T-cell (primary cell): ENCODE results near the gene GEMIN2. TPM values are rescaled to one million over a fixed set of nuclear protein-coding genes. Genes with fewer than 3 reads are reported as not detected.
A peak's percentile ranks its signal among the peaks of the same experiment; 100 is the strongest.
"Not testable (repeated sequence)": the region's sequence is repeated elsewhere in the genome, so short reads cannot be mapped to it uniquely, and the experiment has no call there.

Experiments used
- ATAC-seq, 4 experiments: fragments of 200-7000 bp in 3 of 4; fragments of 150-1000 bp in 1 of 4; cut with Tn5 transposase; replicated peaks in 1 of 4; 1 replicate in 3 of 4; 2 replicates in 1 of 4; pipeline ENCODE4 v1.10.0; 2021; ENCODE audit warnings: moderate library complexity in 3 of 4, mild to moderate bottlenecking in 2 of 4, moderate number of reproducible peaks in 1 of 4
- CTCF ChIA-PET, 2 donors: fragments of 300-600 bp; sonication (Branson Sonifier 250); formaldehyde crosslinking; loops; one replicate each; lab custom pipeline; 2022; ENCODE audit warnings: antibody characterized with exemption in 2 of 2; lab: Charles Lee
- POLR2A ChIA-PET, 2 donors: fragments of 300-600 bp; sonication (Branson Sonifier 250); formaldehyde crosslinking; loops; one replicate each; lab custom pipeline; 2022; ENCODE audit warnings: antibody characterized with exemption in 2 of 2; lab: Charles Lee
- DNase-seq, 35 experiments: peaks; one replicate each; pipeline versions ENCODE4 v3.0.0 to v3.0.0-alpha.2; 2013 to 2023
- H3K27ac ChIP-seq: one replicate; pipeline ENCODE4 v1.5.1; 2013; ENCODE audit warnings: low read length
- H3K27me3 ChIP-seq, 2 experiments: replicated peaks in 1 of 2; 1 replicate in 1 of 2; 2 replicates in 1 of 2; pipeline versions ENCODE4 v1.6.1 to v1.7.0; 2013; ENCODE audit warnings: low read length in 1 of 2, mixed read lengths in 1 of 2; ENCODE audit not compliant: control insufficient read depth in 2 of 2, insufficient read depth in 2 of 2; ENCODE audit errors: extremely low read depth in 1 of 2
- H3K36me3 ChIP-seq, 2 donors: 1 replicate in 1 of 2; 2 replicates in 1 of 2; pipeline versions ENCODE4 v1.6.1 to v1.7.0; 2013; ENCODE audit warnings: low read length in 1 of 2; ENCODE audit not compliant: control insufficient read depth in 2 of 2, insufficient read depth in 1 of 2; ENCODE audit errors: extremely low read depth in 1 of 2
- H3K4me1 ChIP-seq, 2 experiments: 1 replicate in 1 of 2; 2 replicates in 1 of 2; pipeline versions ENCODE4 v1.6.1 to v1.7.0; 2013; ENCODE audit warnings: low read length in 2 of 2, mixed read lengths in 1 of 2; ENCODE audit not compliant: insufficient read depth in 2 of 2, control insufficient read depth in 1 of 2; ENCODE audit errors: extremely low read depth in 1 of 2
- H3K4me3 ChIP-seq, 2 donors: 1 replicate in 1 of 2; 2 replicates in 1 of 2; pipeline versions ENCODE4 v1.5.1 to v1.7.0; 2013; ENCODE audit warnings: mild to moderate bottlenecking in 2 of 2, low read length in 1 of 2, moderate library complexity in 1 of 2; ENCODE audit not compliant: control insufficient read depth in 1 of 2; ENCODE audit errors: extremely low read depth in 1 of 2
- H3K9me3 ChIP-seq: 2 replicates; pipeline ENCODE4 v1.7.0; 2013
- H3K27ac Mint-ChIP-seq, 2 donors: one replicate each; pipeline ENCODE4 v1.8.0; 2020 to 2021; ENCODE audit warnings: mild to moderate bottlenecking in 2 of 2, mixed read lengths in 2 of 2
- H3K27me3 Mint-ChIP-seq, 2 donors: one replicate each; pipeline ENCODE4 v1.8.0; 2021 to 2022; ENCODE audit warnings: mixed read lengths in 2 of 2
- H3K36me3 Mint-ChIP-seq: one replicate; pipeline ENCODE4 v1.8.0; 2021; ENCODE audit warnings: mixed read lengths
- H3K4me1 Mint-ChIP-seq, 3 donors: one replicate each; pipeline ENCODE4 v1.8.0; 2020 to 2022; ENCODE audit warnings: mixed read lengths in 3 of 3, mild to moderate bottlenecking in 1 of 3
- H3K4me3 Mint-ChIP-seq, 3 donors: one replicate each; pipeline ENCODE4 v1.8.0; 2020 to 2022; ENCODE audit warnings: mild to moderate bottlenecking in 3 of 3, mixed read lengths in 3 of 3, moderate library complexity in 3 of 3
- H3K9me3 Mint-ChIP-seq, 3 donors: one replicate each; pipeline ENCODE4 v1.8.0; 2020 to 2022; ENCODE audit warnings: mixed read lengths in 3 of 3
- WGBS: methylation state at CpG from one replicate; pipeline ENCODE4 v1.1.5; 2013; ENCODE audit warnings: missing lambda C conversion rate; ENCODE audit not compliant: insufficient coverage; 5-methylcytosine and 5-hydroxymethylcytosine counted together
- total RNA-seq, 35 experiments: library from RNA in 6 of 35; stranded (reverse) in 6 of 35; fragments of 120-200 nt in 1 of 35; gene quantifications; one replicate each; pipeline versions ENCODE4 v1.2.1 to v1.2.4 and lab custom pipeline; 2013 to 2026

GEMIN2 gene
- total RNA-seq (10 to 100 TPM; 12.4 to 17.1 (median 13.9) TPM), total RNA-seq (lab: John Stamatoyannopoulos, UW) (6.5 to 17.8 (median 9.8) reads per million in 29 experiments)
- 22.0 TPM for total RNA-seq (2013)

DNA sequence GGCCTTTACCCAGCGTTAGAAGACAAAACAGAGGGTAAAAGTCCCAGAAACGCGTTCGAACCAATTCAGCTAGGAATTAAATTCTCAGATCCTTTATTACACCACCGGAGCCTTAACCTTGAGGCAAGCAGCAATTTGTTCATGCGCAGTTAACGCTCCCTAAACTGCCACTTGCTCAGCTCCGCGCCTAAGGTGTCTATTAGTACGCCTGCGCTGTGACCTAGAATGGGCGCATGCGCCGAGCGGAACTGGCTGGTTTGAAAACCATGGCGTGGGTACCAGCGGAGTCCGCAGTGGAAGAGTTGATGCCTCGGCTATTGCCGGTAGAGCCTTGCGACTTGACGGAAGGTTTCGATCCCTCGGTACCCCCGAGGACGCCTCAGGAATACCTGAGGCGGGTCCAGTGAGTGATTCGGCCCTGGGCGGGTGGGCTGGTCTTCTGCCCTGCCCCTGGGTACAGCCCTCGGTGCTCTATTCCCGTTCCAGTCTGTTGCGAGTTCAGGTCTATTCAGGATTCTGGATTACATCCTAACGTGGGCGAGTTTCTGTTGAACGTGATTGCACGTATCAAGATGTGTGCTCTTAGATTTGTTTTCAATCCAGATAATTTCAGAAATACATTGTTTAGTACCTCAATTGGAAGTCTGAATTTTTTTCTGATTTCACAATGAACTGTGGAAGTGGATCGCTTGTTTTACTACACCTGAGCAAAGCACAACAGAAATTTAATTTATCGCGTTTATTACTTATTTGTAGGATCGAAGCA, at the start of gene GEMIN2:
TSS of gene GEMIN2 (plus strand) at position 251 of the 766 bp plus-strand sequence. CDS start at position 267, 16 bp downstream.
- H3K27ac Mint-ChIP-seq: peak within 1 kb of the TSS; percentile 93 to 96
- peaks cover 10 to 13% of the 10 kb centered on the region in 2 experiments for H3K4me1 ChIP-seq
- H3K4me1 Mint-ChIP-seq: peaks cover 22 to 32% (median 27%) of the 10 kb centered on the region in 3 donors
- DNase-seq: peak; percentile 87 to 98 (median 92)
- H3K9me3 Mint-ChIP-seq: no peaks in the 10 kb centered on the region
- no peaks in the 10 kb centered on the region for H3K9me3 ChIP-seq
- ChIA-PET CTCF (interaction anchor here in 1 of 2 donors (0.6 to 1.9 kb wide), 9 partner anchors 9 to 318 kb away, joined by 3 to 15 read pairs (median 4); partner anchors contain the start of genes FBXO33, SEC23A and TRAPPC6B), POLR2A (interaction anchor here (0.6 to 2.0 kb wide), 12 partner anchors 12 to 319 kb away, joined by 3 to 24 read pairs (median 5); partner anchors contain the start of genes PNN (in 2 of the 2), FBXO33 (in 1 of the 2), SEC23A (in 1 of the 2) and TRAPPC6B (in 1 of the 2))
- WGBS: under 1% methylated on average over 34 of the region's 40 CpGs
- peak within 1 kb of the TSS; percentile 70 for H3K27ac ChIP-seq
- H3K27me3 ChIP-seq: no peaks in the 10 kb centered on the region
- H3K36me3 Mint-ChIP-seq: peaks cover 13% of the 10 kb centered on the region
- H3K36me3 ChIP-seq: peaks cover 0 to 13% of the 10 kb centered on the region in 2 donors
- peaks cover 0 to 4% of the 10 kb centered on the region in 2 donors for H3K27me3 Mint-ChIP-seq
- H3K4me3 Mint-ChIP-seq: peak within 1 kb of the TSS; percentile 95 to 98 (median 98)
- peak; percentile 97 to 99 (median 98) for ATAC-seq
- peak within 1 kb of the TSS; percentile 73 to 78 for H3K4me3 ChIP-seq

- H3K4me3 Mint-ChIP-seq, H3K27ac ChIP-seq, H3K27me3 Mint-ChIP-seq, H3K4me1 ChIP-seq, CTCF ChIA-PET, H3K4me3 ChIP-seq, H3K27me3 ChIP-seq, DNase-seq, H3K9me3 Mint-ChIP-seq, POLR2A ChIA-PET, ATAC-seq, H3K9me3 ChIP-seq, H3K27ac Mint-ChIP-seq: not testable (repeated sequence)
- WGBS: 98% methylated on average over 4 of the region's 7 CpGs
- H3K36me3 ChIP-seq: peaks cover 0 to 40% of the 10 kb centered on the region in 2 donors
- peaks cover 0 to 12% (median 8%) of the 10 kb centered on the region in 3 donors for H3K4me1 Mint-ChIP-seq
- peaks cover 54% of the 10 kb centered on the region for H3K36me3 Mint-ChIP-seq
These were observed 44.8 kb upstream of the GEMIN2 start for GRCh38 chr14:39069169-39069805.

- no peaks in the 10 kb centered on the region for H3K27me3 Mint-ChIP-seq
- H3K4me1 Mint-ChIP-seq: peaks cover 0 to 12% (median 8%) of the 10 kb centered on the region in 3 donors
- WGBS: no CpG with 5 or more reads among the region's 5 CpGs
- H3K4me1 ChIP-seq: no peaks in the 10 kb centered on the region
- H3K27ac ChIP-seq: no peak overlapping the region
- H3K4me3 ChIP-seq: no peak overlapping the region
- peaks cover 54% of the 10 kb centered on the region for H3K36me3 Mint-ChIP-seq
- H3K36me3 ChIP-seq: peaks cover 0 to 34% of the 10 kb centered on the region in 2 donors
- ATAC-seq (no peak), DNase-seq (no peak)
- ChIA-PET POLR2A (no interaction called here), CTCF (no interaction called here)
- H3K9me3 ChIP-seq: no peaks in the 10 kb centered on the region
- no peak overlapping the region for H3K4me3 Mint-ChIP-seq
- H3K27ac Mint-ChIP-seq: no peak overlapping the region
- H3K9me3 Mint-ChIP-seq: no peaks in the 10 kb centered on the region
- no peaks in the 10 kb centered on the region for H3K27me3 ChIP-seq
These were observed 44.2 kb upstream of the GEMIN2 start for GRCh38 chr14:39069923-39070322.

DNA sequence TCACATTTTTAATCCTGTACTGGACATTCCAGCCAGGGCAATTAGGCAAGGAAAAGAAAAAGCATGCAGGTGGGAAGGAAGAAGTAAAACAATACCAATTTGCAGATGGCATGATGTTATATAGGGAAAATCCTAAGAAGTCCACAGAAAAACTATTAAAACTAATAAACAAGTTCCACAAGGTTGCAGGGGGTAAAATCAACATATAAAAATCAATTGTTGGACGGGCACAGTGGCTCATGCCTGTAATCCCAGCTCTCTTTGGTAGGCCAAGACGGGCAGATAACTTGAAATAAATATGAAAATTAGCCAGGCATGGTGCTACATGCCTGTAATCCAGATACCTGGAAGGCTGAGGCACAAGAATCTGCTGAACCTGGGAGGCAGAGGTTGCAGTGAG, 43.0 kb upstream of the GEMIN2 start:
- peaks cover 0 to 30% of the 10 kb centered on the region in 2 donors for H3K36me3 ChIP-seq
- WGBS: 95% methylated on average over 2 of the region's 2 CpGs

GRCh38 chr14:39080886-39081285, 33.2 kb upstream of the GEMIN2 start:
- Histone ChIP-seq H3K27ac (no peak overlapping the region), H3K27me3 (no peaks in the 10 kb centered on the region), H3K36me3 (peaks cover 11 to 55% of the 10 kb centered on the region in 2 donors), H3K4me1 (no peaks in the 10 kb centered on the region), H3K4me3 (no peak overlapping the region), H3K9me3 (no peaks in the 10 kb centered on the region)
- ChIA-PET CTCF (interaction anchor here in 1 of 2 donors (1.0 kb wide), 1 partner anchor 17 kb away, joined by 3 read pairs; no protein-coding TSS in a partner anchor), POLR2A (interaction anchor here (0.6 to 0.7 kb wide), 3 partner anchors 18 to 368 kb away, joined by 3 read pairs; partner anchors contain the start of gene SEC23A (in 1 of the 2))
- DNase-seq (no peak), ATAC-seq (no peak)
- Mint-ChIP-seq H3K27ac (peak overlapping the region in 1 of 2 donors; percentile 39), H3K4me1 (peaks cover 2 to 12% (median 6%) of the 10 kb centered on the region in 3 donors), H3K27me3 (no peaks in the 10 kb centered on the region), H3K4me3 (no peak overlapping the region), H3K9me3 (no peaks in the 10 kb centered on the region), H3K36me3 (peaks cover 55% of the 10 kb centered on the region)
- no CpG with 5 or more reads among the region's 1 CpG for WGBS

More for the DNA sequence above, 43.0 kb upstream of the GEMIN2 start:
- peaks cover 0 to 12% (median 8%) of the 10 kb centered on the region in 3 donors for H3K4me1 Mint-ChIP-seq
- H3K4me1 ChIP-seq: no peaks in the 10 kb centered on the region
- DNase-seq (no peak), ATAC-seq (no peak)
- no peaks in the 10 kb centered on the region for H3K27me3 Mint-ChIP-seq
- no peaks in the 10 kb centered on the region for H3K9me3 Mint-ChIP-seq
- no peak overlapping the region for H3K4me3 ChIP-seq
- ChIA-PET CTCF (no interaction called here), POLR2A (no interaction called here)
- H3K27ac ChIP-seq: no peak overlapping the region
- no peaks in the 10 kb centered on the region for H3K9me3 ChIP-seq
- H3K27ac Mint-ChIP-seq: no peak overlapping the region
- no peaks in the 10 kb centered on the region for H3K27me3 ChIP-seq
- H3K4me3 Mint-ChIP-seq: peak overlapping the region in 1 of 3 donors; percentile 11
- peaks cover 56% of the 10 kb centered on the region for H3K36me3 Mint-ChIP-seq

GRCh38 chr14:39083127-39083526, 31.0 kb upstream of the GEMIN2 start:
- H3K4me1 Mint-ChIP-seq: peaks cover 5 to 15% (median 6%) of the 10 kb centered on the region in 3 donors
- peaks cover 11 to 54% of the 10 kb centered on the region in 2 donors for H3K36me3 ChIP-seq
- ATAC-seq: no peak
- WGBS: 90% methylated on average over 3 of the region's 5 CpGs
- H3K4me3 Mint-ChIP-seq: no peak overlapping the region
- DNase-seq: no peak
- no peaks in the 10 kb centered on the region for H3K27me3 ChIP-seq
- H3K27me3 Mint-ChIP-seq: no peaks in the 10 kb centered on the region
- no peaks in the 10 kb centered on the region for H3K9me3 ChIP-seq
- POLR2A ChIA-PET: interaction anchor here in 1 of 2 donors (0.7 kb wide), 1 partner anchor 54 kb away, joined by 3 read pairs; no protein-coding TSS in a partner anchor
- peak overlapping the region in 1 of 2 donors; percentile 55 for H3K27ac Mint-ChIP-seq
- H3K27ac ChIP-seq: no peak overlapping the region
- peaks cover 60% of the 10 kb centered on the region for H3K36me3 Mint-ChIP-seq
- CTCF ChIA-PET: no interaction called here
- no peak overlapping the region for H3K4me3 ChIP-seq
- no peaks in the 10 kb centered on the region for H3K9me3 Mint-ChIP-seq
- no peaks in the 10 kb centered on the region for H3K4me1 ChIP-seq
